Astrocyte of the hippocampus (primary cell): Measurements from ENCODE around the gene PRPF38B.
A peak's percentile ranks its signal among the peaks of the same experiment; 100 is the strongest.

Experiments used
- DNase-seq: peaks from one replicate; pipeline ENCODE4 v3.0.0; 2011; ENCODE audit warnings: low read depth, low spot score

The PRPF38B gene

GRCh38 chr1:108717774-108718316 is 25.7 kb downstream of the PRPF38B start:
- no peak for DNase-seq

DNA sequence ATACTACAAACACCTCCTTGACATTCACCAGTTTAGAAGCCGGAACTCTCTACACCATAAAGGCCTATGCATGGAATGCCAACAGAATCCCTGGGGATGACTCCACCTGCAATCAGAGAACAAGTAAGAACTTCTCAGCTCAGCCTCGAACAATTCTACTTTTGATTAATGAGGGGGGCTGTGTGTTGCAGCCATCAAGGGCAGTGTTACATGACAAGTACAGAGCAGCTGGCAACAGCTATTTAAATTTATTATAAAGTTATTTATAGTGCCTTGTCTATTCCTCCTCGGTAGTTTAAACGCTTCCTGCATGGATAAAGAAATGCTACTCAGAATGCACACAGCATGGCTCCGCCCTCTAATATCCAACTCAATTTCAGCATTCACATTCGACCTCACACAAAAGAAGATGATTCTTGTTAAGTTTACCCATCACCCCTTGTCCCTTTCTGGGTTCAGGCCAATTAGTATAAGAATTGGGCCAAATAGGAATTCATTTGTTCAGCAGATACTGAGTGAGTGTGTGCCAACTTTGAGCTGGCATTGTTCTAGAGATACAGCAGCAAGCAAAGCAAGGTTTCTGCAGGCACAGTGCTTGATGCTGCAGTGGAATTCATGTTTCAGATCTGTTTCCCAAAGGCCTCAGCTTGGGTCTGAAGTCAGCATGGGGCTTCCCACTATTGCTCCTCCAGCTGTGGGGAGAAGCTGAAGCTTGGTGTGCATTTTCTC is 27.0 kb downstream of the PRPF38B start:
- DNase-seq = no peak

DNA sequence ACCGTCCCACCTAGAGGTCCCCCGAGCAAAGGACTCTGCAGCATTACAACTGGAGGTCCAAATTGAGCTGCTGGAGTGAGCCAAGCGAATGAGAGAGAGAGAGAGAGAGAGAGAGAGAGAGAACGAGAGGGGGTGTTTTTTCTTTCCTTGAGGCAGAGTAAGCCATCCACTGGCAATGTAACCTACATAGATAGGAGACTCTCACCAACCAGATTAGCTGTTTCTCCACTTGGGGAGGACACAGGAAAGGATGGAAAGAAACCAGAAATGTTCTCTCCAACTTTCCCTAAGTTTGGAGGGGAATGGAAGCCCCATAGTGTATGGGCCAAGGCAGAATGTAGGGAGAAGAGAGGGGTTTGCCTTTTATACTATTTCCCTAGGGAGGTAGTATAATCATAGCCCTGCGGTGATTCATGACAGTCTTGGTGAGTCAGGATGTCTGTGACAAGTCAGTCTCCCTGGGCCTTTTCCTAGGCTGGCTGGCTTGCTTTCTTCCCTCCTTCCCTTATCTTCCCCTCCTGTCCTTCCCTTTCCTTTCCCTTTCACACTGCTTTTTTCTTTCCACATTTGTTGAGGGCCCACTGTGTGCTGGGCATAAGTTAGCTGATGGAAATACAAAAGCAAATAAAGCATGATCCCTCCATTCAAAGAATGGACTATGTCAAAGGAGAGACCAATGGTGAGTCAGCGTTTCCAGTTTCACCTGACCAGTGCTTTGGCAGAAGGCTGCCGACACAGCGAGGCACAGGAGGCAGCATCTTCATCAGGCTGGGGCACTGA is 27.7 kb downstream of the PRPF38B start:
- peak; percentile 78 for DNase-seq

DNA sequence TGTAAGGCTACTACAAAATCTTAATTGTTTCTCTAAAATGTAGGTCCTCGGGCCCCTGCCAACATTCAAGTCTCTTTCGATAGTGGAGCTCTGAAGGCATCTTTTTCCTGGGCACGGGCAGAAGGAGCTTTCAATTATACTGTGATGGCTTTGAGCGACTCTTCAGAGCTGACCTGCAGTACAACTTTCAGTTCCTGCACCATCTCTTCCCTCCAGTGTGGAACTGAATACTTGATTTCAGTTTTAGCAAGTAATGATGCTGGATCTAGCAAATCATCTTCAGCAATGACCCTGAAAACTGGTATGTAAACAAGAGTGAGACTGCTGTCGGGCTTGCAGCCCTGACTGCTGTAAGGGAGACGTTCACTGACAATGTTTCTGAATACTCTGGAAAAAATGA is 30.2 kb downstream of the PRPF38B start:
- DNase-seq = no peak

DNA sequence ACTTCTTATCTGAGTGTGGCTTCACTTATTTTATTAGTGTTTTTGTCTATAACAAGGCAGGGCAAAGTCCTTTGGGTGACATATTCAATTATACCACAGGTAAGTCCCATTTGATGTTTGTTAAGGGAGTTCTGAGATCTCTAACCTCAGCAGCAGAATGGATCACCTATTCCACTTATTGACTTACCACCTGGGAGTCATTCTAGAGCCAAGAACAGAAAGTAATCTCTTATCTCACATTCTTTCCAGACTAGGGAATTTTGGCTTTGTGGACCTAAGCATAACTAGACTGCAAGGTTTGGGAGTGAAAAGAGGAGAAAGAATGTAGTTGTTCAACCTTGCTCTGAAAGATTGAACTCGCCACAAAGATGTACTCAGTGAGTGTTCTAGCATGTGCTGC is 33.8 kb downstream of the PRPF38B start:
- no peak for DNase-seq

- DNase-seq = no peak
Observed at GRCh38 chr1:108728327-108728923, 36.3 kb downstream of the PRPF38B start.

DNA sequence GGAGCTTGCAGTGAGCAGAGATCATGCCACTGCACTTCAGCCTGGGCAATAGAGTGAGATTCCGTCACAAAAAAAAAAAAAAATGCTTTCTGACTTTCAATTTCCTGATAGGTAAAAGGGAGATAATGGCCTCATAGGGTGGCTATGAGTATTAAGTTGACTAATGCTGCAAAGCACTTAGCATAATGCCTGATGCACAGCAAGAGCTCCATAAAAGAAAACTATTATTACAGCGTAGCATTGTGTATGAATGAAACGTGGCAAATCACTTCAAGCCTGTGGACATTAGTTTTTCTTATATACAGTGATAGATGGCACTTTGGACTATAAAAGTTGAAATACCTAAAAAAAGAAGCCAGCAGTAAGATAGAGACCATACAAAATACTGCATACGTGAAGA is 37.4 kb downstream of the PRPF38B start:
- no peak for DNase-seq

GRCh38 chr1:108732398-108732797 is 40.3 kb downstream of the PRPF38B start:
- no peak for DNase-seq

DNA sequence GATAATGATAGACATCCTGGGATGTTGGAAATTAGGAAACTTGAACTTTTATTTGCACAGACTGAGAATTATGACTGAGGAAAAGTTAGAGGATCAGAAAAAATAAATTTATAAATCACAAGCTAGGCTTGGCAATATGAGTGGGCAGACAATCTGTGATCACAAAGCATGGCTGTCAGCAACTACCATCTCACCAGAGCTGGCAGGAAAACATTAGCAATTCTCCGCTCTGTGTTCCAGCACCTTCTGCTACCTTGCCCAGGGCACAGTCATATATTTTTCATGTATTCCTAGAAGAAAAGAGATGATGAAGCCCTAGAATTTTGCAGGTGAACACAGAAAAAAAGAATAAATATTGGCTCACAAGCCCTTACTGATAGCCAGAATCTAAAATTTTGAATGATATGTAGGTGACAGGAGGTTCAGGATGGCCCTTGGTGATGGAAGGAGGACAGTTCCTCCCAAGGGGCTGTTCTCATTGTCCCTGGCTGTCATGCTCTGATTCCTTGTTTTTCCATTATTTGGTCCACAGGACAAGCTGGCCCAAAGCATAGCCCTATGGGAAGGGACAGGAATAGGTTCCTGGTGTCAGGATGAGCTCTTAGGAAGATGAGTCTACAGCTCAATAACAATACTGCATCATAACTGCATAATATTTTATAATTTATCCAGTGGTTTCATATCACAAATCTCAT is 42.2 kb downstream of the PRPF38B start:
- no peak for DNase-seq

DNA sequence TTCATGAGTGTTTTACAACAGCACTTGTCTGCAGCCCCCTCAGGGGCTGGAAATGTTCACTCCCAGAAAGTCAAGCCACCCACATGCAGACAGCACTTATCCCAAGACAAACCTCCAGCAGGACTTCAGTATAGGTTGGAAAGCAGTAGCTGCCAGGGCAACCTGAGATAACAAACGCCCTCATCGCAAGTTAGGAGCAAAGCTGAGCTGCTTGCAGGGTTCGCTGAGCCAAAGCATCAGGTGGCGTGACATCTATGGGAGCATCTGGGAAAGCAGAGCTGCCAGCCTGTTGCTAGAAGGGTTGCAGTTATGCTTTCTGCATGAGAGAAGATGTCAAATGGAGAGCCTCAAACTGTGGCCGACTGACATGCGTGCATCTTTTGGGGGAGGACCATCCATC is 50.1 kb downstream of the PRPF38B start:
- no peak for DNase-seq

GRCh38 chr1:108745980-108746381 is 53.9 kb downstream of the PRPF38B start:
- no peak for DNase-seq

DNA sequence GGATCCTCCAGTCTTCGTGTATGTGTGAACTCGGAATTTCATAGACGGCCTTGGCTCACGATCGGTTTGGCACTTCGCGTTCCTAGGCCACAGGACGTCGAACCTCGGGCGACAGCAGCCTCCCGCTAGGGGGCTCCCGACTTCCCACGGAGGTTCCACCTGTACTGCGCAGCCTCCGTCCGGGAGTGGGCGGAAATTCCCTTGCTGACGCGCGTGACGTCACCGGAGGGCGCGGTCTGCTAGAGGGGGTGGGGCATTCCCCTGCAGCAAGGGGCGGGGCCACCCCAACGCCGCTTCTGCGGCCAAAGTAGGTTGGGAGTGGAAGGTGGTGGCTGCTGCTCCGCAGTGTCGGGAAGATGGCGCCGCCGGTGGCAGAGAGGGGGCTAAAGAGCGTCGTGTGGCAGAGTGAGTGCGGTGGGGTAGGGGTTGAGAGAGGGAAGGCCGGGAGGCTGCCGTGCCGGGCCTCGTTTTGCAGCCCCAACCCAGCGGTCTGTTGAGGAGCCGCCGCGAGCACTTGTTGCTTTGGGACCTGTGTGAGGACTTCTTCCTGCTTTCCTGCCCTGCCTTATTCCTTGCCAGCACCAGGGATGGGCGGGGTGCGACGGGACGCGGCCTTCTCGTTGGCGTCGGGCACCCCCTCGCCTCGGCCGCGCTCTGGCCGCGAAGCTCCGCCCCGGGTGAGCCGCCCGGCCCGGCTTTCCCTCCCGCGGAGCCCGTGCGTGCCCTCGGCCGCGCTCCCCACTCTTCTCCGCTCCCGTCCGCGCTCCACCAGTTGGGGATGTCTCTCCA is 54.5 kb downstream of the PRPF38B start, which contains the start of gene STXBP3:
Gene STXBP3 (plus strand): TSS at position 293 of the 789 bp plus-strand sequence. CDS start 64 bp downstream, at position 357.
- peak; percentile 99 for DNase-seq

GRCh38 chr1:108747171-108747850 is 55.2 kb downstream of the PRPF38B start:
- DNase-seq = peak; percentile 89

GRCh38 chr1:108747898-108748297 is 55.8 kb downstream of the PRPF38B start:
- no peak for DNase-seq

DNA sequence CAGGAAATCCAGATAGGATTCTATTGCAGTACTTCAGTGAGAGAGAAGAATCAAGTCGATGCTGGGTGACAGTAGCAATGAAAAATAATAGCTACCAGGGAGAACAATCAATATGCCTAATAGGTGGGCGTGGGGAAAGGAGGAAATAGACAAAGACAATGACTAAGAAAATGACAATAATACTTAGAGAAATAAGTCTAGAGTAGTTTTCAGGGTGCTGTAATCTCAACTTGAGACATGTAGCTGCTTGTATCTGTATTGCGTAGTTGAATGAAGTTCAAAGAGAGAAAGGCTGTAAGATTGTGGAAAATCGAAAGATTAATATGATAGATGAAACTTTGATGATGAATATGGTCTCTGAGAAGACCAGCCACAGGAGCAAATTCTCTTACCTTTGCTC is 57.0 kb downstream of the PRPF38B start:
- DNase-seq = no peak

DNA sequence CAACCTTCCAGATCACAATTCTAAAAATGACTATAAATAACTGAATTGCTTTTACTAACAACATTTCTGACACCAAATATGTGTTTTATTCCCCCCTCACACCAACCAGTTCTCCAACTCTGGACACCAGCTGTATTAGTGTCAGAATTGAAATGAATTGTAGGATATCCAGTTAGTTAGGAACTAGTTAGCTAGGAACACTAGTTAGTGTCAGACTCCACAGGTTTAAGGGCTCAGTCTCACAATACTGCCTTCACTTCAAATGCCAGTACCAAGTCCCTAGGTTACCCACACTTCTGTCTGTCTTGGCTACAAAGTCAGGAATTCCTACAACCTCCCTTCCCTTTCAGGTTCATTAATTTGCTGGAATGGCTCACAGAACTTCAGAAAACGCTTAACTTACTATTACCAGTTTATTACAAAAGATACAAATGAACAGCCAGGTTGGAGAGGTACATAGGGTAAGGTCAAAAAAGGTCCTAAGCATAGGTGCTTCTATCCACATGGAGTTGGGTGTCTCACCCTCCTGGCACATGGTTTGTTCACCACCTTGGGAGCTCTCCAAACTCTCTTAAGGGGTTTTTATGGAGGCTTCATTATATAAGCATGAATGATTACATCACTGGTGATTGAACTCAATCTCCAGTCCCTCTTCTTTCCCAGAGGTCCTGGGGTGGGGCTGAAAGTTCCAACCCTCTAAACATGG is 58.5 kb downstream of the PRPF38B start:
- peak; percentile 70 for DNase-seq
